ENCODE results near the gene IER2.
"Not testable (repeated sequence)": the region's sequence is repeated elsewhere in the genome, so short reads cannot be mapped to it uniquely, and the experiment has no call there.

Gene IER2

DNA sequence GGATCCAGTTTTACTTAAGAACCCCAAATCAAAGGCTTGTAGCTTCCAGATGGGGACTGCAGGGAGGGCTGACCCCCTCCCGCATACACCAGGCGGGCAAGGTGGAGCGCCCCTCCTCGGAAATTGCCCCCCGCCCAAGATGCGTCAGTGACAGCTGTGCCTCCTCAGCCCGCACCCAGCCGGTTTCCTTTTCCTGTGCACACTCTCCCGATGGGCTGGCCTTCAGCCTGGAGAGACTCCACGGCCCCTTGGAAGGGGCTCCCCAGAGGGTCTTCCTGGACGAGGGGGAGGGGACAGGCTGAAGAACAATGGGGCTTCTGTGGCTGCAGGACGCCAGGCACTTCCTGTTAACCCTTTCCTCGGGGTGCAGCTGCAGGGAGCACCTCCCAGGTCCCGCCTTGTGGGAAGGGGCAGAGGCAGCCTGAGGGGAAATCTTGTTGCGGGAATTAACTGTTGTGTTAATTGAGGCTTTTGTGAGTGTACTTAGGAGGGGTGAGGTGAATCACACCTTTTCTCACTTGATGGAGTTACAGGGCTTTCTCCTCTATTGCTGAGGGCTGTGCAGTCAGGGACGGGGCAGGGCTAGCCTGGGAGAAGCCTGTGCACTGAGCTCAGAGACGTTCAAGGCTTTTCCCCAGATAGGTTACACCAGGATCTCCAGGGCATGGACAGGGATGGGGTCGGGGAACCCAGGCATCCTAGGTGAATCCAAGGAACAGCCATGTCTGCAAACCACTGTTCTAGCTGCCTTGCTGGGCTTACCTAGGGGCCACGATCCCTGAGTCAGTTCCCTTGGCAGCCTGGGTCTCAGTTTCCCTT, 14.3 kb downstream of the IER2 start:
- DNase-seq (ENCODE audit: low read depth): peak; percentile 35

DNA sequence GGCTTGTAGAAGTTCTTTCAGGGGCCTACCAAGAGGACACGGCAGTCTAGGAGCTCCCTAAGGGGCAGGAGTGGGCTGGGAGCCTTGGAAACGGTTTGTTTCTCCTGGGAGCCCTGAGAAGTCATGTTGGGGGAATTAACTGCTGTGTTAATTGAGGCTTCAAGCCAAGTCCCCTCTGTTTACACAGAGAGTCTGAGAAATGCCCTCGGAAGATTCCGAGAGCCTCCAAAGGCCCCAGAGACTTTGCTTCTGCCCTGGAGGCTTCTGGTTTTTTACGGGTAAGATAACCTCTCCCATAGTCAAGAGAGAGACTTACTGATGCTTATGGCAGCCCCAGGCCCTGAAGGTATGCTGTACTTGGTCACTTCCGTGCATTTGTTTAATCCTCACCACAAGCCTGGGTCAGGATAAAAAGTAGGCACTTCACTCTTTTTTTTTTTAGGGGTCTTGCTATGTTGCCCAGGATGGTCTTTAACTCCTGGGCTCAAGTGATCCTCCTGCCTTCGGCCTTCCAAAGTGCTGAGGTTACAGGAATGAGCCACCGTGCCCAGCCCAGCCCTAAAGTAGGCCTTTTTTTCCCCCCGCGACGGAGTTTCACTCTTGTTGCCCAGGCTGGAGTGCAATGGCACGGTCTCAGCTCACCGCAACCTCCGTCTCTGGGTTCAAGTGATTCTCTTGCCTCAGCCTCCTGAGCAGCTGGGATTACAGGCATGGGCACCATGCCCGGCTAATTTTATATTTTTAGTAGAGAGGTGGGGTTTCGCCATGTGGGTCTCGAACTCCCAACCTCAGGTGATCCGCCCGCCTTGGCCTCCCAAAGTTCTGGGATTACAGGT, 15.2 kb downstream of the IER2 start:
- DNase-seq (ENCODE audit: low read depth): no peak

DNA sequence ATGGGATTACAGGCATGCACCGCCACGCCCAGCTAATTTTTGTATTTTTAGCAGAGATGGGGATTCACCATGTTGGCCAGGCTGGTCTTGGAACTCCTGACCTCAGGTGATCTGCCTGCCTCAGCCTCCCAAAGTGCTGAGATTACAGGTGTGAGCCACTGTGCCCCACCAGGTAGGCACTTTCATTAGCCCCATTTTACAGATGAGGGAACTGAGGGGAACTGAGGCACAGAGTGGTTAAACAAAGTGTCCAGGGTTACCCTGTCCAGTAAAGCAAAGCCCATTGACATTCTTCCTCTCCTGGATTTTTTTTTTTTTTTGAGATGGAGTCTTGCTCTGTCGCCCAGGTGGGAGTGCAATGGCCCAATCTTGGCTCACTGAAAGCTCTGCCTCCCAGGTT, 15.9 kb downstream of the IER2 start:
- not testable (repeated sequence) for DNase-seq (ENCODE audit: low read depth)

DNA sequence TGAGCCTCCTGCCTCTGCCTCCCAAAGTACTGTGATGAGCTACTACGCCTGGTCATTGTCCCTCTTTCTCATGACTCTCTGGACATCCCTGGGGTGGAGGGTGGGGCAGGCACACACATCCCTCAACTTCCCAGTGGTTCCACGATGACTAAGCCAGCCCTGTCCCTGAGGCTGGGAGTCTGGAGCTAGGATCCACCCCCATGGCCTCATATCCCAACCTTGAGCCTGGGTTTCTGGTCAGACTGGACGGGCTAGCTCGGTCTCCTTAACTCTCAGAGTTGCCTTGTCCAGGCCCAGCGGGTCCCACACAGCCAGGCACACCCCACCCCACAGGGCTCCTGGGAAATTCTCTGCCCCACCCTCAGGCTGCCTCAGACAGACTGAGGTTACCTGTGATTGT, 19.6 kb downstream of the IER2 start:
- DNase-seq (ENCODE audit: low read depth): no peak

DNA sequence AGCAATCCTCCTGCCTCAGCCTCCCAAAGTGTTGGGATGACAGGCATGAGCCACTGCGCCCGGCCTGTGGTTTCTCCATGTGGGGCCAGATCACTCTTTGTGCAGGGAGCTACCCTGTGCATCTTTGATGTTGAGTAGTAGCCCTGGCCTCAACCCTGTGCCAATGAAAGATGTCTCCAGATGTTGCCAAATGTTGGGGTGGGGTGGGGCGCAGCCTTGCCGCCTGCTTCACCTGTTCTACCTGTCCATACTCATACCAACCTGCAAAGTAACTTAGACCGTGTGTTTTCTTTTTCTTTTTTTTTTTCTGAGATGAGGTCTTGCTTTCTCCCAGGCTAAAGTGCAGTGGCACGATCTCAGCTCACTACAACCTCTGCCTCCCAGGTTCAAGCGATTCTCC, 20.9 kb downstream of the IER2 start:
- DNase-seq (ENCODE audit: low read depth): no peak

DNA sequence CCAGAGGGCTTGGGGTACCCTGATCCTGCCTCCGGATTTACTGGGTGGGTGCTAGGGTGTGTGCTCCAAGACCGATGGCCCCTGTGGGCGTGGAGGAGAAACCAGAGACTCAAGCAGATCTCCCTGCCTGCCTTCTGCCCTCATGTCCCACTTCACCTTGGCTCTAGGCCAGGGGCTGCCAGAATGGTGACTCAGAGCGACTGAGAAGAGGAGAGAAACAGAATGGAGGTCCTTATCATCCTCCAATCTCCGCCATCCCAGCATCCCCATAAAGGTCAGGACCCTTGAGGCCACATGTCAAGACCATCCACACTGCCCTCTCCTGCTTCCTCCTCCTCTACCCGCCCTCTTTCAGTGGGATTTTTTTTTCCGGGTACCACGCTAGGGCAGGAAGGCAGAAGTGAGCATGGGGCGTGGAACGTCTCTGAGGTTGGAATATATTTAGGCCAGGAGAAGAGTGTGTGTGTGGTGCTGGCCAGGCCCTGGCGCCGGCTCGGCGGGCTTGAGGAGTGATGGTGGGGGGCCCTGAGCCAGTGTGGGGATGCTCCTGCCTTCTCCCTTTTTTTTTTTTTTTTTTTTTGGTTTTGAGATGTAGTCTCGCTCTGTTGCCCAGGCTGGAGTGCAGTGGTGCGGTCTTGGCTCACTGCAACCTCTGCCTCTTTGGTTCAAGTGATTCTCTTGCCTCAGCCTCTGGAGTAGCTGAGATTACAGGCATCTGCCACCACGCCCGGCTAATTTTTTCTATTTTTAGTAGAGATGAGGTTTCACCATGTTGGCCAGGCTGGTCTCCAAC, 22.3 kb downstream of the IER2 start:
- DNase-seq (ENCODE audit: low read depth): peak; percentile 69

DNA sequence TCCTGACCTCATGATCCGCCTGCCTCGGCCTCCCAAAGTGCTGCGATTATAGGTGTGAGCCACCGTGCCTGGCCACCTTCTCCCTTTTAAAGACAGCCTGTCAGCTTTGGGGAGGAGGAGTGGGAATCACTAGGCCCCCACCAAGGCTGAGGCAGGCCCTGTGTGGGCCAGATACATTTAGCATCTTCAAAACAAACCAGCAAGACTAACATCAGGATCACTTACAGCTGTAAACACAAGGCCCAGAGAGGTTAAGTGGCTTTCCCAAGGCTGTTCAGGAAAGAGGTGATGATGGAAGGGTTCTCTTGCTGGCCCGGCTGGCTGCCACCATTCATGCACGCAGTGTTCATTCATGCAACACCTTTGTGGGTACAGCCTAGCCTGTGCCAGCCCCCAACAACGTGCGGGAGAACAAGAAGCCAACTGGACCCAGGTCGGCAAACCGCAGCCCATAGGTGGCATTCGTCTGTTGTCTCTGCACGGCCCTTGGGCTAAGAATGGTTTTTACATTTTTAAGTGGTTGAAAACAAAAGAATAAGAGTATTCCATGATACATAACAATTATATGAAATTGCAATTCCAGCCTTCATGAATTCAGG, 23.0 kb downstream of the IER2 start:
- no peak for DNase-seq (ENCODE audit: low read depth)

DNA sequence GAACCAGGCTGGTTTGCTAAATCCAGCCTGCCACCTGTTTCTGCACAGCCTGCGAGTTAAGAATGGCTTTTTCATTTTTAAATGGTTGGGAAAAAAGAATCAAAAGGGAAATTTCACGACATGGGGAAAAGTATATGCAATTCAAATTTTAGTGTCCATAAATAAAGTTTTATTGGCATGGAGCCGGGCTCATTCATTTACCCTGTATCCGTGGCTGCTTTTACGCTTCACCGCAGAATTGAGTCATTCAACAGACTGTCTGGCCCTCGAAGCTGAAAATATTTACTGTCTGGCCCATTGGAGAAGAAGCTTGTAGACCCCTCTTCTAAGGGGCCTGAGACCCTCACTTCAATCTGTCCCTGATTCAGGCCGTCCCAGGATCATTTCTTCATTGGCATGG, 26.1 kb downstream of the IER2 start:
- no peak for DNase-seq (ENCODE audit: low read depth)

DNA sequence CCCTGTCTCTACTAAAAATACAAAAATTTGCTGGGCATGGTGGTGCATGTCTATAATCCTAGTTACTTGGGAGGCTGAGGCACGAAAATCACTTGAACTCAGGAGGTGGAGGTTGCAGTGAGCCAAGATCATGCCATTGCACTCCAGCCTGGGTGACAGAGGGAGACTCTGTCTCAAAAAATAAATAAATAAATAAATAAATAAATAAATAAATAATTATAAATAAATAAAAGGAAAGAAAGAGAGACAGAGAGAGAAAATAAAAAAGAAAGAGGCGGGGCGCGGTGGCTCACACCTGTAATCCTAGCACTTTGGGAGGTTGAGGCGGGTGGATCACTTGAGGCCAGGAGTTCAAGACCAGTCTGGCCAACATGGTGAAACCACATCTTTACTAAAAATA, 27.4 kb downstream of the IER2 start:
- not testable (repeated sequence) for DNase-seq (ENCODE audit: low read depth)

DNA sequence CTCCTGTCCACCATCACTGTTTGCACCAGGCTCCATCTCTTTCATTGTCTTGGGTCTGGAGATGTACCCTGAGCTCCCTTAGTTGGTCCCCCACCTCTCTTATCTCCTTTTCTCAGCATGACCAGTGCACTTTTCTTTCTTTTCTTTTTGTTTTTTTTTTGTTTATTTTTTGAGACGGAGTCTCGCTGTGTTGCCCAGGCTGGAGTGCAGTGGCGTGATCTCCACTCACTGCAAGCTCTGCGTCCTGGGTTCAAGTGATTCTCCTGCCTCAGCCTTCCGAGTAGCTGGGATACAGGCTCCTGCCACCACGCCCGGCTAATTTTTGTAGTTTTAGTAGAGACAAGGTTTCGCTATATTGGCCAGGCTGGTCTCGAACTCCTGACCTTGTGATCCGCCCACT, 28.1 kb downstream of the IER2 start:
- not testable (repeated sequence) for DNase-seq (ENCODE audit: low read depth)

DNA sequence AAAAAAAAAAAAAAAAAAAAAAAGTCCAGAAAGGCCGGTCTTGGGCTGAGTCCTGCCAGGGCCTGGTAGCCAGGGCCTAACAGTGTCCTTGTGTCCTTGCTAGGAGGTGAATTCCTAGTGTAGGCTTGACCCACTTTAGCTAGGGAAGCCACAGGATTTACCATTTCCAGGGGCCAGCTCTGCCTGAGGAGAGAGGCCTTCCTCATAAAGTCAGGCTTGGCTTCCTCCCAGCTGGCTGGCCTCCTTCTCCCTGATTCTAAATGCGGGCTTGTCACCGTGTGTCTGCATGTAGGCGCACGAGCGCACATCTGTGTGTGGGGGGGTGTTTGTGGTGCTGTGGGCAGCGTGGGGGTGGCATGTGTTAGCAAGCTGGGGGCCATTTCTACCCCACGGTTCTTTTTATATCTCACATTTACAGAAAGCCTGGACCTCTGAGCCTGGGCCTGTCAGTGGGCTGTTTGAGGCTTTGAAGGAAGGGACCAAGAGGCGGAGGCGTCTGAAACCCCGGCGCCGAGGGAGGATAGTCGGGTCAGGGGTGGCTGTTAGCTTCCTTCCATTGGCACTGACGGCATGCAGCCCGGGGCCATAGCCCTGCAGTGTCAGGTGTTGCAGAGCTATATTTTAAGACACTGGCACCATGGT, 31.7 kb downstream of the IER2 start:
- DNase-seq (ENCODE audit: low read depth): no peak

DNA sequence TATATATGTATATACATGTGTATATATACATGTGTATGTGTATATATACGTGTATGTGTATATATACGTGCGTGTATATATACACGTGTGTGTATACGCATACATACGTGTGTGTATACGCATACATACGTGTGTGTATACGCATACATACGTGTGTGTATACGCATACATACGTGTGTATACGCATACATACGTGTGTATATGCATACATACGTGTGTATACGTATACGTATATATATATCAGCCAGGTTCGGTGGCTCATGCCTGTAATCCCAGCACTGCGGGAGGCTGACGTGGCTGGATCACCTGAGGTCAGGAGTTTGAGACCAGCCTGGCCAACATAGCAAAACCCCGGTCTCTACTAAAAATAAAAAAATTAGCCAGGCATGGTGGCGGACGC, 34.7 kb downstream of the IER2 start:
- not testable (repeated sequence) for DNase-seq (ENCODE audit: low read depth)

DNA sequence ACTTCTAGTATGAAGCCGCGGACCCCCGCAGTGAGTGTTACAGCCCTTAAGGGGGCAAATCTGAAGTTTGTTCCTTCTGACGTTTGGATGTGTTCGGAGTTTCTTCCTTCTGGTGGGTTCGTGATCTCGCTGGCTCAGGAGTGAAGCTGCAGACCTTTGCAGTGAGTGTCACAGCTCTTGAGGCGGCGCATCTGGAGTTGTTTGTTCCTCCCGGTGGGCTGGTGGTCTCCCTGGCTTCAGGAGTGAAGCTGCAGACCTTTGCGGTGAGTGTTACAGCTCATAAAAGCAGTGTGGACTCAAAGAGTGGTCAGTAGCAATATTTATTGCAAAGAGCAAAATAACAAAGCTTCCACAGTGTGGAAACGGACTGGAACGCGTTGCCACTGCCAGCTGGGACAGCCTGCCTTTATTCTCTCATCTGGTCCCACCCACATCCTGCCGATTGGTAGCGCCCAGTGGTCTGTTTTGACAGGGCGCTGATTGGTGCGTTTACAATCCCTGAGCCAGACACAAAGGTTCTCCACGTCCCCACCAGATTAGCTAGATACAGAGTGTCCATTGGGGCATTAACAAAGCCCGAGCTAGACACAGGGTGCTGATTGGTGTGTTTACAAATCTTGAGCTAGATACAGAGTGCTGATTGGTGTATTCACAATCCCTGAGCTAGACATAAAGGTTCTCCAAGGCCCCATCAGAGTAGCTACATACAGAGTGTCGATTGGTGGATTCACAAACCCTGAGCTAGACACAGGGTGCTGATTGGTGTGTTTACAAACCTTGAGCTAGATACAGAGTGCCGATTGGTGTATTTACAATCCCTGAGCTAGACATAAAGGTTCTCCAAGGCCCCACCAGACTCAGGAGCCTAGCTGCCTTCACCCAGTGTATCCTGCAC, 35.8 kb downstream of the IER2 start:
- DNase-seq (ENCODE audit: low read depth): not testable (repeated sequence)

DNA sequence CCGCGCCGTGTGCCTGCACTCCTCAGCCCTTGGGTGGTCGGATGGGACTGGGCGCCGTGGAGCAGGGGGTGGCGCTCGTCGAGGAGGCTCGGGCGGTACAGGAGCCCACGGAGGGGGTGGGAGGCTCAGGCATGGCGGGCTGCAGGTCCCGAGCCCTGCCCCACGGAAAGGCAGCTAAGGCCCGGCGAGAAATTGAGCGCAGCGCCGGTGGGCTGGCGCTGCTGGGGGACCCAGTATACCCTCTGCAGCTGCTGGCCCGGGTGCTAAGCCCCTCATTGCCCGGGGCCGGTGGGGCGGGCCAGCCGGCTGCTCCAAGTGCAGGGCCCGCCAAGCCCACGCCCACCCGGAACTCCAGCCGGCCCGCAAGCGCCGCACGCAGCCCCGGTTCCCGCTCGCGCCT, 36.5 kb downstream of the IER2 start:
- not testable (repeated sequence) for DNase-seq (ENCODE audit: low read depth)

DNA sequence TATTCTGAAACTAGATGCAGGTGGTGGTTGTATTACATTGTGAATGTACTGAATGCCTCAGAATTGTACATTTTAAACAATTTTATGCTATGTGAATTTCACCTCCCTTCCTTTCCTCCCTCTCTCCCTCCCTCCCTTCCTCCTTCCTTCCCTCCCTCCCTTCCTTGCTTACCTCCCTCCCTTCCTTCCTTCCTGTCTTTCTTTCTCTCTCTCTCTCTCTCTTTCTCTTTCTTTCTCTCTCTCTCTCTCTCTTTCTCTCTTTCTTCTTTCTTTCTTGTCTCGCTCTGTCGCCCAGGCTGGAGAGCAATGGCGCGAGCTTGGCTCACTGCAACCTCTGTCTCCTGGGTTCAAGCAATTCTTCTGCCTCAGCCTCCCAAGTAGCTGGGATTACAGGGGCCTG, 37.2 kb downstream of the IER2 start:
- no peak for DNase-seq (ENCODE audit: low read depth)

DNA sequence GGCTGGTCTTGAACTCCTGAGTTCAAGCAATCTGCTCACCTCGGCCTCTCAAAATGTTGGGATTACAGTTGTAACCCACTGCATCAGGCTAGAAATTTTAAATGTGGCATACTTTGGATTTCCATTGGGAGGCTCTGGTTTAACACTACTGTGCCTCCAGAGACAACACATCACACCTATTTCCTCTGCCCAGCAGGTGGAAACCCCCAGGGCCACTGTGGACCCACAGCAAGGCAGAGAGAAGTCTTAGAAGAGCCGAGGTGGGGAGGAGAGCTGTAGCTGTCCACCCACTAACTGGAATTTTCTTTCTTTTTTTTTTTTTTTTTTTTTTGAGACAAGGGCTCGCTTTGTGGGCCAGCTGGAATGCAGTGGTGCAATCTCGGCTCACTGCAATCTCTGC, 39.4 kb downstream of the IER2 start:
- DNase-seq (ENCODE audit: low read depth): no peak

DNA sequence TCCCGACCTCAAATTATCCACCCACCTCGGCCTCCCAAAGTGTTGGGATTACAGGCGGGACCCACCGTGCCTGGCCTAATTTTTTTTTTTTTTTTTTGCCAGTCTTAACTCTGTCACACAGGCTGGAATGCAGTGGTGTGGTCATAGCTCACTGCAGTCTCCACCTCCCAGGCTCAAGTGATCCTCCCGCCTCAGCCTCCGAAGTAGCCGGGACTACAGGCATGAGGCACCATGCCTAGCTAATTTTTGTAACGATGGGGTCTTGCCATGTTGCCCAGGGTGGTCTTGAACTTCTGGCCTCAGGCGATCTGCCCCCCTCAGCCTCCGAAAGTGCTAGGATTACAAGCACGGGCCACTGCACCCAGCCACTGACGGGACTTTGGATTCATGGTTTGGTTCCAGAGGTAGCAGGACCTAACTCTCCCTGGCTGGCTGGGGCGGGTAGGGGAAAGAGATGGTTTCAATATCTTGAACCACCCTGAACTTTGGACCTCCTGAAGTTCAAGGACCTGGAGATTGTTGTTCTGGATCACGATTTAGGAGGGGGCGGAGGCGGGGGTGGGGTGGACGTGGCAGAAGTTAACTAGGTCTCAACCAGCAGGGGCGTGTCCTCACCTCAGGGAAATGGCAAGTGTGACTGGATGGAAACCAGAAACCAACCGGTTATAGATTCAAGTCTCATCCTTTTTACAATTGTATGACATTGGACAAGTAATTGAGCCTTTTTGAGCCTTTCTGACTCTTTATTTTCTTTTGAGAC, 40.8 kb downstream of the IER2 start:
- DNase-seq (ENCODE audit: low read depth): no peak

DNA sequence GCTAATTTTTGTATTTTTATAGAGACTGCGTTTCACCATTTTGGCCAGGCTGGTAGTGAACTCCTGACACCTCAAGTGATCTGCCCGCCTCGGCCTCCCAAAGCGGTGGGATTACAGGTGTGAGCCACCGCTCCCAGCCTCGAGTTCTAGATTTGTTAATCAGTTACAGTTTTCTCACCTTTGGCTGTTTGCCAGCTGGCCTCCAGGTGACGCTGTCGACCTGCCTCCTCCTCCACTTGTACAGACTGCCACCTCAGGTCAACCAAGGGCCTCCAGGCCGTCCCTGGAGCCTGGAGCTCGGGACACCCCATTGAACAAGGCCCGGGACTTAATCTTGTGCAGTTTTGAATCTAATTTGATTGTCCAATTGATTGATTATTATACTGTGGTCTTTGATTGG, 45.5 kb downstream of the IER2 start:
- peak; percentile 44 for DNase-seq (ENCODE audit: low read depth)

DNA sequence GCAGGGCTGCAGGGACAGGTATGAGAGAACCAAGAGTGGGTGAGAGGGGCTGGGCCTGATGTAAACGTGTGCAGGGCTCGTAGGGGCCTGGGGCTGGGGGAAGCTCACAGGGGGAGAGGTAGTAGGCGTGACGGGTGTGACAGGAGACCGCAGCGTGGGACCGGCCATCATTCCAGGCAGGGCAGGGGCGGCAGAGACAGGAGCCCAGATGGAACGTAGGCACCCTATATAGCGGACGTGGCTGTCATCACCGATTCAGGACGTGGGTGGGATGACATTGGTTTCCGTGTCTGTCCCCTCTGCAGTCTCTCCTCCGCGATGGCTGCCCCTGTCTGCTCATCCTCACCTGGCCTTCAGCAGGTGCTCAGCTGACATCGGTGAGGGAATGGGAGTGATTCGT, 48.4 kb downstream of the IER2 start:
- no peak for DNase-seq (ENCODE audit: low read depth)

DNA sequence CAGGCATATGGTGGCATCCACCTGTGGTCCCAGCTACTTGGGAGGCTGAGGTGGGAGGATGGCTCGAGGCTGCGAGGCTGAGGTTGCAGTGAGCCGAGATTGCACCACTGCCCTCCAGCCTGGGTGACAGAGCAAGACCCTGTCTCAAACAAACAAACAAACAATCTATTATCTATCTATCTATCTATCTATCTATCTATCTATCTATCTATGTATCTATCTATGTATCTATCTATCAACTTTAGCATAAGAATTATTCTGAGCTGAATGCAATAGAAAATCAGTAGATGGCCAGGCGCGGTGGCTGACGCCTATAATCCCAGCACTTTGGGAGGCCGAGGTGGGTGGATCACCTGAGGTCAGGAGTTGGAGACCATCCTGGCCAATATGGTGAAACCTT, 51.9 kb downstream of the IER2 start:
- DNase-seq (ENCODE audit: low read depth): not testable (repeated sequence)
